Natural killer cell (primary cell): ENCODE data around the gene HMGCL. TPM values are rescaled to one million over a fixed set of nuclear protein-coding genes. Genes with fewer than 3 reads are reported as not detected.

ENCODE experiments used
- ATAC-seq, 3 donors: fragments of 150-1000 bp in 2 of 3; fragments of 200-7000 bp in 1 of 3; cut with Tn5 transposase; 1 replicate in 1 of 3; 2 replicates in 2 of 3; pipeline ENCODE4 v1.10.0; 2021; ENCODE audit warnings: mild to moderate bottlenecking in 2 of 3, moderate library complexity in 2 of 3
- DNase-seq, 2 donors: peaks; one replicate each; pipeline versions ENCODE4 v3.0.0 to v3.0.0-alpha.2; 2013 to 2021; ENCODE audit warnings: mixed read lengths in 1 of 2
- H3K27ac ChIP-seq: one replicate; pipeline ENCODE4 v1.5.1; 2013; ENCODE audit warnings: mild to moderate bottlenecking, low read length
- H3K27me3 ChIP-seq: one replicate; pipeline ENCODE4 v1.6.1; 2013; ENCODE audit warnings: low read length; ENCODE audit not compliant: control insufficient read depth, insufficient read depth
- H3K36me3 ChIP-seq: one replicate; pipeline ENCODE4 v1.6.1; 2013; ENCODE audit warnings: low read length; ENCODE audit not compliant: control insufficient read depth, insufficient read depth
- H3K4me1 ChIP-seq: one replicate; pipeline ENCODE4 v1.6.1; 2013; ENCODE audit warnings: low read length; ENCODE audit not compliant: control insufficient read depth, insufficient read depth
- H3K4me3 ChIP-seq: one replicate; pipeline ENCODE4 v1.5.1; 2013; ENCODE audit warnings: low read length
- H3K9me3 ChIP-seq: one replicate; pipeline ENCODE4 v1.6.1; 2013; ENCODE audit warnings: low read length; ENCODE audit not compliant: control insufficient read depth, insufficient read depth
- H3K27ac Mint-ChIP-seq, 2 donors: one replicate each; pipeline ENCODE4 v1.8.0; 2022; ENCODE audit warnings: mild to moderate bottlenecking in 2 of 2, mixed read lengths in 2 of 2, moderate library complexity in 1 of 2
- H3K27me3 Mint-ChIP-seq, 2 donors: one replicate each; pipeline ENCODE4 v1.8.0; 2022; ENCODE audit warnings: low read depth in 2 of 2, mixed read lengths in 2 of 2
- H3K36me3 Mint-ChIP-seq: one replicate; pipeline ENCODE4 v1.8.0; 2022; ENCODE audit warnings: mixed read lengths
- H3K4me1 Mint-ChIP-seq, 2 donors: one replicate each; pipeline ENCODE4 v1.8.0; 2022; ENCODE audit warnings: mixed read lengths in 2 of 2
- H3K4me3 Mint-ChIP-seq: one replicate; pipeline ENCODE4 v1.8.0; 2022; ENCODE audit warnings: mild to moderate bottlenecking, moderate library complexity, mixed read lengths
- H3K9me3 Mint-ChIP-seq, 2 donors: one replicate each; pipeline ENCODE4 v1.8.0; 2022; ENCODE audit warnings: mixed read lengths in 2 of 2
- CTCF ChIP-seq: fragments of 200-600 bp; IDR thresholded peaks from one replicate; pipeline ENCODE4 v1.8.0; 2022; ENCODE audit warnings: antibody characterized with exemption
- WGBS: methylation state at CpG from one replicate; pipeline ENCODE4 v1.1.7; 2013; ENCODE audit warnings: missing lambda C conversion rate; ENCODE audit not compliant: insufficient coverage; 5-methylcytosine and 5-hydroxymethylcytosine counted together
- intact Hi-C: fragments of 100-400 bp; cut with micrococcal nuclease; formaldehyde crosslinking; loops from one replicate; pipeline ENCODE4 v1.14.2; 2022
- total RNA-seq, 4 donors: library from RNA; stranded (reverse); fragments of 120-200 nt in 1 of 4; gene quantifications; one replicate each; pipeline versions ENCODE4 v1.2.3 to v1.2.4, GENCODE V29; 2013 to 2022

HMGCL gene
- total RNA-seq, 3 donors from 2014 or later (not counting 1 experiment from before 2014, with no cell fraction given), result 16.8 to 26.9 (median 17.0) TPM

GRCh38 chr1:23793861-23794731 is 31.1 kb downstream of the HMGCL start:
- no peak for TF ChIP-seq CTCF
- no peak overlapping the region for H3K4me3 Mint-ChIP-seq
- Histone ChIP-seq H3K27me3 (no peaks in the 10 kb centered on the region), H3K27ac (no peak overlapping the region), H3K9me3 (no peaks in the 10 kb centered on the region), H3K36me3 (peaks cover 28% of the 10 kb centered on the region), H3K4me3 (no peak overlapping the region), H3K4me1 (peaks cover 40% of the 10 kb centered on the region)
- H3K36me3 Mint-ChIP-seq, result no peaks in the 10 kb centered on the region
- H3K4me1 Mint-ChIP-seq, result peaks cover 26 to 47% of the 10 kb centered on the region in 2 donors
- ATAC-seq (no peak), DNase-seq (no peak)
- H3K27me3 Mint-ChIP-seq, result no peaks in the 10 kb centered on the region
- H3K9me3 Mint-ChIP-seq, result no peaks in the 10 kb centered on the region
- peak overlapping the region in 1 of 2 donors; percentile 78 for H3K27ac Mint-ChIP-seq
- intact Hi-C loops, result no loop called here
- 88% methylated on average over 17 of the region's 21 CpGs for WGBS

- Histone ChIP-seq H3K9me3 (no peaks in the 10 kb centered on the region), H3K4me1 (peaks cover 31% of the 10 kb centered on the region), H3K27me3 (no peaks in the 10 kb centered on the region), H3K27ac (no peak overlapping the region), H3K4me3 (no peak overlapping the region), H3K36me3 (peaks cover 28% of the 10 kb centered on the region)
- intact Hi-C loops, result no loop called here
- peak in 1 of 3 donors; percentile 24 for ATAC-seq
- Mint-ChIP-seq H3K4me3 (no peak overlapping the region), H3K4me1 (peaks cover 19 to 42% of the 10 kb centered on the region in 2 donors), H3K9me3 (no peaks in the 10 kb centered on the region), H3K36me3 (no peaks in the 10 kb centered on the region), H3K27ac (peak overlapping the region in 1 of 2 donors; percentile 78), H3K27me3 (no peaks in the 10 kb centered on the region)
- no peak for TF ChIP-seq CTCF
- DNase-seq, result peak in 1 of 2 donors; percentile 66
- 65% methylated on average over 15 of the region's 16 CpGs for WGBS
Observed at GRCh38 chr1:23793018-23793781, 32.0 kb downstream of the HMGCL start.

GRCh38 chr1:23792151-23792945 is 32.9 kb downstream of the HMGCL start:
- peaks cover 31% of the 10 kb centered on the region for H3K4me1 ChIP-seq
- peaks cover 26% of the 10 kb centered on the region for H3K36me3 ChIP-seq
- no peaks in the 10 kb centered on the region for H3K27me3 Mint-ChIP-seq
- no peaks in the 10 kb centered on the region for H3K9me3 ChIP-seq
- H3K4me3 Mint-ChIP-seq, result peak overlapping the region; percentile 99
- DNase-seq (peak in 1 of 2 donors; percentile 39), ATAC-seq (no peak)
- intact Hi-C loops, result no loop called here
- WGBS, result 90% methylated on average over 17 of the region's 19 CpGs
- no peaks in the 10 kb centered on the region for H3K9me3 Mint-ChIP-seq
- no peak overlapping the region for H3K4me3 ChIP-seq
- H3K27ac Mint-ChIP-seq, result peak overlapping the region; percentile 90 to 100
- H3K27ac ChIP-seq, result no peak overlapping the region
- no peak for TF ChIP-seq CTCF
- no peaks in the 10 kb centered on the region for H3K27me3 ChIP-seq
- H3K4me1 Mint-ChIP-seq, result peaks cover 19 to 42% of the 10 kb centered on the region in 2 donors
- no peaks in the 10 kb centered on the region for H3K36me3 Mint-ChIP-seq
